ENCODE results near the gene TPSD1.

Gene TPSD1

DNA sequence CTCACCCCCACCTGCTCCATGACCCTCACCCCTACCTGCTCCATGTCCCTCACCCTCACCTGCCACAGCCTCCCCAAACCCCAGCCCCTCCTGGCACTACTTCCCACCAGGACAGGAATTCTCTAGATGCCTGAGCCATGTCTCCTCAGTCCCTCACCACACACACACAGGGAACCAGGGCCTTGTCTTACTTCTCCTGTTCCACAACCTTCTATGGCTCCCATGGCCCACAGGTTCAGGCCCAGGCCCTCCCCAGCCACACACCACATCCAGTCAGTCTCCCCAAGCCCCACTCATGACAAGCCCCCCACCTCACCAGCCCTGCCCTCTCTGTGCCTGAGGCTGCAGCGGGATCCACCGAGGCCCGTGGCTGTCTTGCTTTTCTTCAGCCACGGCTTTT is 50.5 kb downstream of the TPSD1 start:
- Histone ChIP-seq H3K9me3 (ENCODE audit: control insufficient read depth, insufficient read depth, low read length) (no peaks in the 10 kb centered on the region; the same call in 1 of the 2 replicates), H3K4me1 (ENCODE audit: control insufficient read depth, low read length) (peaks cover 54% of the 10 kb centered on the region), H3K27me3 (ENCODE audit: control insufficient read depth, low read length) (no peaks in the 10 kb centered on the region), H3K27ac (ENCODE audit: low read depth, low read length) (no peak overlapping the region), H4K20me1 (ENCODE audit: control insufficient read depth, insufficient read depth, low read depth, low read length) (peaks cover 11% of the 10 kb centered on the region), H3K4me3 (ENCODE audit: low read length) (no peak overlapping the region), H3F3A (ENCODE audit: control insufficient read depth, insufficient read depth) (peaks cover 9% of the 10 kb centered on the region), H3K79me2 (ENCODE audit: control insufficient read depth, low read length) (peaks cover 15% of the 10 kb centered on the region), H3K9me2 (replicated peaks; ENCODE audit: control insufficient read depth, low read length) (no peaks in the 10 kb centered on the region), H3K4me2 (ENCODE audit: low read length) (peak overlapping the region; percentile 18), H3K36me3 (ENCODE audit: control insufficient read depth, low read length) (peaks cover 14% of the 10 kb centered on the region)
- no peak for TF ChIP-seq EZH2phosphoT487 (IDR thresholded peaks at IDR 0.05; ENCODE audit: borderline replicate concordance, low read length)
- TF ChIP-seq, protein P1, sequence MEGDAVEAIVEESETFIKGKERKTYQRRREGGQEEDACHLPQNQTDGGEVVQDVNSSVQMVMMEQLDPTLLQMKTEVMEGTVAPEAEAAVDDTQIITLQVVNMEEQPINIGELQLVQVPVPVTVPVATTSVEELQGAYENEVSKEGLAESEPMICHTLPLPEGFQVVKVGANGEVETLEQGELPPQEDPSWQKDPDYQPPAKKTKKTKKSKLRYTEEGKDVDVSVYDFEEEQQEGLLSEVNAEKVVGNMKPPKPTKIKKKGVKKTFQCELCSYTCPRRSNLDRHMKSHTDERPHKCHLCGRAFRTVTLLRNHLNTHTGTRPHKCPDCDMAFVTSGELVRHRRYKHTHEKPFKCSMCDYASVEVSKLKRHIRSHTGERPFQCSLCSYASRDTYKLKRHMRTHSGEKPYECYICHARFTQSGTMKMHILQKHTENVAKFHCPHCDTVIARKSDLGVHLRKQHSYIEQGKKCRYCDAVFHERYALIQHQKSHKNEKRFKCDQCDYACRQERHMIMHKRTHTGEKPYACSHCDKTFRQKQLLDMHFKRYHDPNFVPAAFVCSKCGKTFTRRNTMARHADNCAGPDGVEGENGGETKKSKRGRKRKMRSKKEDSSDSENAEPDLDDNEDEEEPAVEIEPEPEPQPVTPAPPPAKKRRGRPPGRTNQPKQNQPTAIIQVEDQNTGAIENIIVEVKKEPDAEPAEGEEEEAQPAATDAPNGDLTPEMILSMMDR (IDR thresholded peaks at IDR 0.05; ENCODE audit: low read depth, low read length, poor library complexity, severe bottlenecking): no peak

DNA sequence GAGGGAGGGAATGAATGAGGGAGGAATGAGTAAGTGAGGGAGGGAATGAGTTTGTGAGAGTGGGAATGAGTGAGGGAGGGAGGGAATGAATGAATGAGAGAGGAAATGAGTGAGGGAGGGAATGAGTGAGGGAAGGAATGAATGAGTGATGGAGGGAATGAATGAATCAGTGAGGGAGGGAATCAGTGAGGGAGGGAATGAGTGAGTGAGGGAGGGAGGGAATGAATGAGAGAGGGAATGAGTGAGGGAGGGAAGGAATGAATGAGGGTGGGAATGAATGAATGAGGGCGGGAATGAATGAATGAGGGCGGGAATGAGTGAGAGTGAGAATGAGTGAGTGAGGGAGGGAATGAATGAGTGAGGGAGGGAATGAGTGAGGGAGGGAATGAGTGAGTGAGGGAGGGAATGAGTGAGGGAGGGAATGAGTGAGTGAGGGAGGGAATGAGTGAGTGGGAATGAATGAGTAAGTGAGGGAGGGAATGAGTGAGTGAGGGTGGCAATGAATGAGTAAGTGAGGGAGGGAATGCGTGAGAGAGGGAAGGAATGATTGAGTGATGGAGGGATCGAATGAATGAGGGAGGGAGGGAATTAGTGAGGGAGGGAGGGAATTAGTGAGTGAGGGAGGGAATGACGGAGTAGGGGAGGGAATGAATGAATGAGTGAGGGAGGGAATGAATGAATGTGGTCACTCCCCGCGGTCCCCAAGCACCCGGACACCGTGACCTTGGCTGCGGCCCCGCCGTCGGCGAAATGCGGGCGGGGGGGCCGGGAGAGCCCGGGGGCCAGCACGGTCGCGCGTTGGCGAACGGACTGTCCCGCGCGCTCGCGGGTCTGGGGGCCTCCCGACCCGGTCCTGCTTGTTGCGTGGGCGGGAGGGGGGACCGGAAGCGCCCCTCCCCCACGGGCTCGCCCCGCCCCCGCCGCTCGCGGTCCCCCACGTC is 52.4 kb downstream of the TPSD1 start:
- peaks cover 28% of the 10 kb centered on the region for H4K20me1 ChIP-seq (ENCODE audit: control insufficient read depth, insufficient read depth, low read depth, low read length)
- peaks cover 35% of the 10 kb centered on the region for H3K79me2 ChIP-seq (ENCODE audit: control insufficient read depth, low read length)
- peak overlapping the region; percentile 70 for H3K4me3 ChIP-seq (ENCODE audit: low read length)
- H3K9me2 ChIP-seq (replicated peaks; ENCODE audit: control insufficient read depth, low read length): no peaks in the 10 kb centered on the region
- peak overlapping the region; percentile 74 for H3K27ac ChIP-seq (ENCODE audit: low read depth, low read length)
- no peaks in the 10 kb centered on the region for H3K27me3 ChIP-seq (ENCODE audit: control insufficient read depth, low read length)
- peaks cover 33% of the 10 kb centered on the region for H3K36me3 ChIP-seq (ENCODE audit: control insufficient read depth, low read length)
- H3F3A ChIP-seq (ENCODE audit: control insufficient read depth, insufficient read depth): peaks cover 9% of the 10 kb centered on the region
- TF ChIP-seq, protein P1 (IDR thresholded peaks at IDR 0.05; ENCODE audit: low read depth, low read length, poor library complexity, severe bottlenecking): no peak
- TF ChIP-seq EZH2phosphoT487 (IDR thresholded peaks at IDR 0.05; ENCODE audit: borderline replicate concordance, low read length): no peak
- H3K4me1 ChIP-seq (ENCODE audit: control insufficient read depth, low read length): peaks cover 52% of the 10 kb centered on the region
- H3K4me2 ChIP-seq (ENCODE audit: low read length): peak overlapping the region; percentile 65
- no peaks in the 10 kb centered on the region; the same call in 1 of the 2 replicates for H3K9me3 ChIP-seq (ENCODE audit: control insufficient read depth, insufficient read depth, low read length)

Measured in DOHH2 (cell line).